Measurements from ENCODE around the gene DUS2. TPM values are rescaled to one million over a fixed set of nuclear protein-coding genes. Genes with fewer than 3 reads are reported as not detected.

The DUS2 gene
- total and polyA plus RNA-seq, 9 of the 15 experiments (the other 6 are each of a cell fraction or from before 2014, with no cell fraction given): 5.8 to 22.5 (median 20.6) TPM

- TF ChIP-seq HDAC8 (tag; IDR thresholded peaks at IDR 0.05) (no peak), LARP7 (IDR thresholded peaks at IDR 0.05) (no peak), TRIM28 (IDR thresholded peaks at IDR 0.05) (no peak), ZNF165 (CRISPR knock-in tag; IDR thresholded peaks at IDR 0.05; ENCODE audit: borderline replicate concordance) (no peak), POLR2A (conservative IDR thresholded peaks at IDR 0.05) (no peak), TCF3 (CRISPR knock-in tag; IDR thresholded peaks at IDR 0.05) (no peak; the same call in 1 of the 2 replicates), EHMT2 (IDR thresholded peaks at IDR 0.05) (no peak), MTF1 (CRISPR knock-in tag; IDR thresholded peaks at IDR 0.05; ENCODE audit: borderline replicate concordance) (no peak)
Observed at GRCh38 chr16:68072038-68072695, 49.1 kb downstream of the DUS2 start (continued).

GRCh38 chr16:68073902-68074760 is 51.0 kb downstream of the DUS2 start:
- Histone ChIP-seq H3K4me1 (replicated peaks in 1 of 2; ENCODE audit: control insufficient read depth in 2 of 2, insufficient read depth in 2 of 2, low read length in 2 of 2) (peaks cover 25% of the 10 kb centered on the region in 2 experiments), H4K20me1 (replicated peaks; ENCODE audit: control insufficient read depth, insufficient read depth, low read length) (no peaks in the 10 kb centered on the region), H3K79me2 (ENCODE audit: control insufficient read depth, insufficient read depth, low read length) (no peaks in the 10 kb centered on the region), H3K9me3 (replicated peaks; ENCODE audit: control insufficient read depth, insufficient read depth, low read depth, low read length) (no peaks in the 10 kb centered on the region), H3K9me1 (ENCODE audit: control insufficient read depth, insufficient read depth, low read length) (peaks cover 2% of the 10 kb centered on the region), H3K4me2 (ENCODE audit: insufficient read depth, low read length) (no peak overlapping the region), H3K27ac (ENCODE audit: extremely low read depth, low read depth, low read length) (no peak overlapping the region), H3K9ac (ENCODE audit: insufficient read depth in 1 of 2, low read depth in 2 of 2, low read length in 2 of 2) (no peak overlapping the region), H3K27me3 (ENCODE audit: control insufficient read depth in 2 of 2, insufficient read depth in 2 of 2, low read length in 2 of 2) (no peaks in the 10 kb centered on the region), H3K4me3 (no peak overlapping the region), H2AFZ (ENCODE audit: low read depth, low read length) (no peak overlapping the region), H3K36me3 (ENCODE audit: control insufficient read depth, insufficient read depth, low read length) (peaks cover 89% of the 10 kb centered on the region; the same call in 2 of the 3 replicates)
- WGBS (ENCODE audit: insufficient coverage, low coverage, missing lambda C conversion rate): 79% methylated on average over 9 of the region's 9 CpGs
- FAIRE-seq (no peak), ATAC-seq (no peak), DNase-seq (ENCODE audit: extremely low read depth in 1 of 4, low spot score in 3 of 4) (no peak)
- in situ Hi-C loops (cut with MboI) (loop anchor here (10.0 kb wide), 1 partner anchor 151 kb away; no protein-coding TSS in a partner anchor), intact Hi-C loops (cut with micrococcal nuclease) (no loop called here)
- CTCF ChIA-PET (ENCODE audit: low intra/inter-chr PET ratio): no interaction called here
- TSS peak; percentile 18 for BruUV-seq (replicated peaks)
- POLR2A ChIA-PET: interaction anchor here (5.3 kb wide), 1 partner anchor 12 kb away, joined by 33 read pairs; the partner anchor contains the start of gene NFATC3
- TF ChIP-seq, protein P1, sequence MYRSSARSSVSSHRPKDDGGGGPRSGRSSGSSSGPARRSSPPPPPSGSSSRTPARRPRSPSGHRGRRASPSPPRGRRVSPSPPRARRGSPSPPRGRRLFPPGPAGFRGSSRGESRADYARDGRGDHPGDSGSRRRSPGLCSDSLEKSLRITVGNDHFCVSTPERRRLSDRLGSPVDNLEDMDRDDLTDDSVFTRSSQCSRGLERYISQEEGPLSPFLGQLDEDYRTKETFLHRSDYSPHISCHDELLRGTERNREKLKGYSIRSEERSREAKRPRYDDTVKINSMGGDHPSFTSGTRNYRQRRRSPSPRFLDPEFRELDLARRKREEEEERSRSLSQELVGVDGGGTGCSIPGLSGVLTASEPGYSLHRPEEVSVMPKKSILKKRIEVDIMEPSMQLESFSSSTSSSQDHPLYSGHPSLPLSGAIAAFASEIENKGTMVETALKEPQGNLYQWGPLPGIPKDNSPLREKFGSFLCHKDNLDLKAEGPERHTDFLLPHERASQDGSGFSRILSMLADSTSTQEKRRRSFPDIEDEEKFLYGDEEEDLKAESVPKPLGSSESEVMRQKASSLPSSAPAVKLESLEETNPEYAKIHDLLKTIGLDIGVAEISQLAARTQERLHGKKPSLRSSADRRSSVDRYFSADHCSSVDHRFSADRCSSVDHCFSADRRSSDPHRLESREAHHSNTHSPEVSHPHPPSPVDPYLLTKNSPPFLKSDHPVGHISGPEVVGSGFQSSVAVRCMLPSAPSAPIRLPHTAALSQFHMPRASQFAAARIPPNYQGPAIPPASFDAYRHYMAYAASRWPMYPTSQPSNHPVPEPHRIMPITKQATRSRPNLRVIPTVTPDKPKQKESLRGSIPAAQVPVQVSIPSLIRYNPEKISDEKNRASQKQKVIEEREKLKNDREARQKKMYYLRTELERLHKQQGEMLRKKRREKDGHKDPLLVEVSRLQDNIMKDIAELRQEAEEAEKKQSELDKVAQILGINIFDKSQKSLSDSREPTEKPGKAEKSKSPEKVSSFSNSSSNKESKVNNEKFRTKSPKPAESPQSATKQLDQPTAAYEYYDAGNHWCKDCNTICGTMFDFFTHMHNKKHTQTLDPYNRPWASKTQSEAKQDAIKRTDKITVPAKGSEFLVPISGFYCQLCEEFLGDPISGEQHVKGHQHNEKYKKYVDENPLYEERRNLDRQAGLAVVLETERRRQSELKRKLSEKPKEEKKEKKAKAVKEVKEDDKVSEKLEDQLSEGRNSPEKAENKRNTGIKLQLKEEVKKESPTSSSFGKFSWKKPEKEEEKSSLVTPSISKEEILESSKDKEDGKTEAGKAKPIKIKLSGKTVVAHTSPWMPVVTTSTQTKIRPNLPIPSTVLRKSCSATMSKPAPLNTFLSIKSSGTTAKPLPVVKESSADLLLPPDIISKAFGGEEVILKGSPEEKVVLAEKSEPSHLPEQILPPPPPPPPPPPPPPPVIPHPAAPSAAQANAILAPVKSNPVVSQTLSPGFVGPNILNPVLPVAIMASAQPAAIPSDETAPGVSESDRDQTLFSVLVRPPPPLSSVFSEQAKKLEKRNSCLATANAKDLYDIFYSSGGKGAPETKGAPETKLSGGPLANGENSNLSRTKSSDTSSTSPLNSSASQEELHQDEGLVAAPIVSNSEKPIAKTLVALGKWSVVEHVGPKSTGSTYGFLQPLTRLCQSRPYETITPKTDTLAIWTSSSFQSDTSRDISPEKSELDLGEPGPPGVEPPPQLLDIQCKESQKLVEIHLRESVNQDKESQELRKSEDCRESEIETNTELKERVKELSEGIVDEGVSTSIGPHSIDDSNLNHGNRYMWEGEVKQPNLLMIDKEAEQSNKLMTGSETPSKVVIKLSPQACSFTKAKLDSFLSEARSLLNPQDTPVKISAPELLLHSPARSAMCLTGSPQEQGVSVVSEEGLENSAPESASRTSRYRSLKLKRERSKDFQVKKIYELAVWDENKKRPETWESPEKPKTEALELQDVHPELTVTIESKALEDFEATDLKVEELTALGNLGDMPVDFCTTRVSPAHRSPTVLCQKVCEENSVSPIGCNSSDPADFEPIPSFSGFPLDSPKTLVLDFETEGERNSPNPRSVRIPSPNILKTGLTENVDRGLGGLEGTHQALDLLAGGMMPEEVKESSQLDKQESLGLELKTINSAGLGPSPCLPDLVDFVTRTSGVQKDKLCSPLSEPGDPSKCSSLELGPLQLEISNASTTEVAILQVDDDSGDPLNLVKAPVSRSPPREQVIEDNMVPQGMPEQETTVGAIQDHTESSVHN (IDR thresholded peaks at IDR 0.05; ENCODE audit: borderline replicate concordance in 1 of 2, low read depth in 1 of 2): no peak
- no peak for TF ChIP-seq ZNF212 (CRISPR knock-in tag; IDR thresholded peaks at IDR 0.05)
- TF ChIP-seq NR4A1 (CRISPR knock-in tag; IDR thresholded peaks at IDR 0.05): no peak
- no peak for TF ChIP-seq NR4A1 (tag; IDR thresholded peaks at IDR 0.05)
- no peak for TF ChIP-seq RBM17 (IDR thresholded peaks at IDR 0.05; ENCODE audit: borderline replicate concordance, low read depth, low read length)
